A549 (cell line): Measurements from ENCODE around the gene SLC16A13.

ENCODE experiments used
- CBX8 ChIP-seq: fragments of 200-600 bp; sonication (generic); IDR thresholded peaks from 2 replicates; pipeline ENCODE4 v1.6.1; 2016
- CTCF ChIP-seq: fragments of >200 bp; sonication (Bioruptor Twin); formaldehyde crosslinking; IDR thresholded peaks from 3 replicates; pipeline ENCODE4 v1.5.1; 2016
- EP300 ChIP-seq, 2 experiments: fragments of >200 bp; sonication (Bioruptor Twin); formaldehyde crosslinking; IDR thresholded peaks; 2 replicates in 1 of 2; 3 replicates in 1 of 2; pipeline ENCODE4 v1.6.1; 2016 to 2017
- FOSB ChIP-seq: fragments of 250-450 bp; sonication (Bioruptor Pico); IDR thresholded peaks from 2 replicates; pipeline ENCODE4 v1.5.0; 2020; ENCODE audit warnings: mild to moderate bottlenecking, moderate library complexity
- KDM1A ChIP-seq: fragments of 200-600 bp; sonication (generic); IDR thresholded peaks from 2 replicates; pipeline ENCODE4 v1.6.1; 2016; ENCODE audit warnings: low read depth, mild to moderate bottlenecking
- MAFK ChIP-seq: fragments of 450-650 bp; IDR thresholded peaks from 2 replicates; pipeline ENCODE4 v1.6.1; 2014; ENCODE audit not compliant: partially characterized antibody
- NR3C1 ChIP-seq: fragments of >200 bp; sonication (Bioruptor Twin); formaldehyde crosslinking; IDR thresholded peaks from 3 replicates; pipeline ENCODE4 v1.6.1; 2017
- RARB ChIP-seq: fragments of 250-450 bp; sonication (Bioruptor Pico); IDR thresholded peaks from 2 replicates; pipeline ENCODE4 v1.8.0; 2021; ENCODE audit warnings: mild to moderate bottlenecking, moderate library complexity
- SREBF2 ChIP-seq: fragments of 450-650 bp; IDR thresholded peaks from 2 replicates; pipeline ENCODE4 v1.6.1; 2014; ENCODE audit warnings: mild to moderate bottlenecking, moderate library complexity
- ZFP36 ChIP-seq: fragments of 450-650 bp; IDR thresholded peaks from 2 replicates; pipeline ENCODE4 v1.6.1; 2014; ENCODE audit warnings: borderline replicate concordance; ENCODE audit not compliant: partially characterized antibody
- TF ChIP-seq, protein P1 (sequence below): IDR thresholded peaks from 2 replicates; pipeline ENCODE4 v1.6.1; 2012
- TF ChIP-seq, protein P2 (sequence below): fragments of >200 bp; sonication (Bioruptor Twin); formaldehyde crosslinking; IDR thresholded peaks from 3 replicates; pipeline ENCODE4 v1.6.1; 2016

DNA sequence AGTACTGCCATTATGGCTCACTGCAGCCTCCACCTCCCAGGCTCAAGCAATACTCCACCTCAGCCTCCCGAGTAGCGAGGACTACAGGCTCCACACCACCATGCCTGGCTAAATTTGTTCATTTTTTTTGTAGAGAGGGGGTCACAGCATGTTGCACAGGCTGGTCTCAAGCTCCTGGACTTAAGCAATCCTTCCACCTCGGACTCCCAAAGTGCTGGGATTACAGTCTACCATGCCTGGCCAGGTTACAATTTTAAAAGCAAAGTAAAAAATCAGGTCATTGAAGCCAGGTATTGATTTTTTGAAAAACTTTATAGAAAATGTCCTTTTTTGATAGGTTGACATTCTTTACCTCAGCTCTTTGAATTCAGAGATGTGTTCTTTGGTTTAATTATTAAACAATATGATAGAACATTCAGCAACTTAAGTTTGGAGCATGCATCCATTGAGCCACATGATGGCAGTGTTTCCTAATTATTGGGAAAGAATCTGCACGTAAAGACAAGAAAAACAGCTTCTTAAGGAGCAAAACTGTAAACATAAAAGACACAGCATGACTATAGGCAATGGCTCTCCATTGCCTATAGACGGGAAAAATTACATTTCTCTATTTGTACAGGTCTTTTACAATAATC is 9.8 kb downstream of the SLC16A13 start:
- TF ChIP-seq CTCF (peak; percentile 99), ZFP36 (no peak), FOSB (no peak), CBX8 (no peak), SREBF2 (no peak), EP300 (IDR thresholded peaks at IDR 0.05) (no peak), RARB (no peak), MAFK (no peak), KDM1A (no peak), NR3C1 (no peak)
- TF ChIP-seq, protein P1, sequence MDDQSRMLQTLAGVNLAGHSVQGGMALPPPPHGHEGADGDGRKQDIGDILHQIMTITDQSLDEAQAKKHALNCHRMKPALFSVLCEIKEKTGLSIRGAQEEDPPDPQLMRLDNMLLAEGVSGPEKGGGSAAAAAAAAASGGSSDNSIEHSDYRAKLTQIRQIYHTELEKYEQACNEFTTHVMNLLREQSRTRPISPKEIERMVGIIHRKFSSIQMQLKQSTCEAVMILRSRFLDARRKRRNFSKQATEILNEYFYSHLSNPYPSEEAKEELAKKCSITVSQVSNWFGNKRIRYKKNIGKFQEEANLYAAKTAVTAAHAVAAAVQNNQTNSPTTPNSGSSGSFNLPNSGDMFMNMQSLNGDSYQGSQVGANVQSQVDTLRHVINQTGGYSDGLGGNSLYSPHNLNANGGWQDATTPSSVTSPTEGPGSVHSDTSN, result no peak
- TF ChIP-seq, protein P2, sequence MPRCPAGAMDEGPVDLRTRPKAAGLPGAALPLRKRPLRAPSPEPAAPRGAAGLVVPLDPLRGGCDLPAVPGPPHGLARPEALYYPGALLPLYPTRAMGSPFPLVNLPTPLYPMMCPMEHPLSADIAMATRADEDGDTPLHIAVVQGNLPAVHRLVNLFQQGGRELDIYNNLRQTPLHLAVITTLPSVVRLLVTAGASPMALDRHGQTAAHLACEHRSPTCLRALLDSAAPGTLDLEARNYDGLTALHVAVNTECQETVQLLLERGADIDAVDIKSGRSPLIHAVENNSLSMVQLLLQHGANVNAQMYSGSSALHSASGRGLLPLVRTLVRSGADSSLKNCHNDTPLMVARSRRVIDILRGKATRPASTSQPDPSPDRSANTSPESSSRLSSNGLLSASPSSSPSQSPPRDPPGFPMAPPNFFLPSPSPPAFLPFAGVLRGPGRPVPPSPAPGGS, result no peak
